Hypothalamus (tissue), 51 donors: ENCODE data around the gene NTMT1.
"Not testable (repeated sequence)": the region's sequence is repeated elsewhere in the genome, so short reads cannot be mapped to it uniquely, and the experiment has no call there.

Source experiments
- DNase-seq, 51 donors: peaks; one replicate each; lab custom pipeline; 2025; lab: John Stamatoyannopoulos, UW

NTMT1 gene

GRCh38 chr9:129649726-129650679 lies 24.0 kb downstream of the NTMT1 start:
- DNase-seq, result no peak

GRCh38 chr9:129650680-129651235 lies 24.8 kb downstream of the NTMT1 start:
- DNase-seq, result peak in 1 of 51 donors; percentile 18

GRCh38 chr9:129653823-129654553 lies 28.0 kb downstream of the NTMT1 start:
- no peak for DNase-seq

DNA sequence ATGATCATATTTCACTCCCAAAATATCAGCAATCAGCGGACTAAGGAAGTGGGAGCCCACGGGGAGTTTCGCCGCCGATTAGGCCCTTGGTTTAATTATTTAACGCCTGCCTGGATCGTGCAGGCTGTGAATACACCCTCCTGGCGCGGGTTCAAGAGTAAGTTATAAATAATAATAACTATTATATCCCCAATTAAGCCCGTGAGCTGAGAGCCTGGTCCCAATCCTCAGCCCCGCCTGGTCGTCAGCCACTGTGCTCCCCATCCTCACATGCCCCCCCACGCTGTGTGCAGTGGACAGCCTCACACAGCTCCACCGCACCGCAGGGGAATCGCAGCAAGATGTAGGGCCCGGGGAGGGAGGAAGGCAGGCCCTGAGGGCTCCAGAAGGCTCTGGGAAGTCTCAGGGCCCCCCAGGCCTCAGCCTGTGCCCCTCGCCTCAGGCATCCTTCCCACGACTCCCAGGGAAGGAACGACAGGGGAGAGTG lies 28.6 kb downstream of the NTMT1 start:
- no peak for DNase-seq

- no peak for DNase-seq
Observed at GRCh38 chr9:129655154-129655553, 29.2 kb downstream of the NTMT1 start.

DNA sequence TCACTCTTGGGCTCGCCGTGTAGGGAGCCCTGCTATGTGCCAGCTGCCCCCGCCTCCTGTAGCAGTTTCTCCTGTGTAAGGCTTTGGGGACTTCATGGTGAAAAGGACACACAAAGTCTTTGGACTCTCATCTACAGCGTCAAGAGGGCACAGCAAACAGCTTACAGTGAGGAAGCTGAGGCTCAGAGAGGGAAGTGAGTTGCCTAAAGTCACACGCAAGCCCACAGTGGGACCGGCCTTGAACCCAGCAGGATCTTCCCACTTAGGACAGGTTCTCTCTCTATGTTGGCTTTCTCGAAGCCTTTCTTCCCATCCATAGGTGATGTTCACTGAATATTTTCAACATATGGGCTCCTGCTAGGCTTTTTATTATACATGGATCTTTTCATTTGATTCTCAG lies 29.7 kb downstream of the NTMT1 start:
- DNase-seq, result no peak

GRCh38 chr9:129656795-129657390 lies 30.9 kb downstream of the NTMT1 start:
- no peak for DNase-seq

DNA sequence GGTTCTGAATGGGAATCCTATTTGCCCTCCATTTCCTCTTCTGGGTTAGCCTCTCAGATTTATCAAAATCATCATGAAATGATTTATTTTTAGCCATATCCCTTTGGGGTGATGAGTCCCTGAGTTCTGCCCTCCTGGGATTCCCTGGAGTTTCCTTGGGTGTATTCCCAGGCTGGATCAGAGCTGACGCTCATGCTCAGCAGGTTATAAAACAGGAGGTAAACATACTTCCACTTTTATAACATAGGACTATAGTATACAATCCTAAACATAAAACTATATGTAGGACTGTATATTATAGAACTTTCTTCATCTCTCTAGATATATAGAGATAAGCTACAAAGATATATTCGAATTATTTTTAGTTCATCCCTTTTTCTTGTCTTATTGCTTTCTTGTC lies 35.1 kb downstream of the NTMT1 start:
- no peak for DNase-seq

DNA sequence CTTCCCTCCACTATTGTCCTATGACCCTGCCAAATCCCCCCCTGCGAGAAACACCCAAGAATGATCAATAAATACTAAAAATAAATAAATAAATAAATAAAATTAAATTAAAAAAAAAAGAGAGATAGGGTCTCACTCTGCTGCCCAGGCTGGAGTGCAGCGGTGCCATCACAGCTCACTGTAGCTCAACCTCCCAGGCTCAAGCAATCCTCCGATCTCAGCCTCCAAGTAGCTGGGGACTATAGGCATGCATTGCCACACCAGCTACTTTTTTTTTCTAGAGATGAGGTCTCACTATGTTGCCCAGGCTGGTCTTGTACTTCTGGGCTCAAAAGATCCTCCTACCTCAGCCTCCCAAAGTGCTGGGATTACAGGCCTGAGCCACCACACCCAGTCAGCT lies 36.3 kb downstream of the NTMT1 start:
- DNase-seq, result not testable (repeated sequence)

DNA sequence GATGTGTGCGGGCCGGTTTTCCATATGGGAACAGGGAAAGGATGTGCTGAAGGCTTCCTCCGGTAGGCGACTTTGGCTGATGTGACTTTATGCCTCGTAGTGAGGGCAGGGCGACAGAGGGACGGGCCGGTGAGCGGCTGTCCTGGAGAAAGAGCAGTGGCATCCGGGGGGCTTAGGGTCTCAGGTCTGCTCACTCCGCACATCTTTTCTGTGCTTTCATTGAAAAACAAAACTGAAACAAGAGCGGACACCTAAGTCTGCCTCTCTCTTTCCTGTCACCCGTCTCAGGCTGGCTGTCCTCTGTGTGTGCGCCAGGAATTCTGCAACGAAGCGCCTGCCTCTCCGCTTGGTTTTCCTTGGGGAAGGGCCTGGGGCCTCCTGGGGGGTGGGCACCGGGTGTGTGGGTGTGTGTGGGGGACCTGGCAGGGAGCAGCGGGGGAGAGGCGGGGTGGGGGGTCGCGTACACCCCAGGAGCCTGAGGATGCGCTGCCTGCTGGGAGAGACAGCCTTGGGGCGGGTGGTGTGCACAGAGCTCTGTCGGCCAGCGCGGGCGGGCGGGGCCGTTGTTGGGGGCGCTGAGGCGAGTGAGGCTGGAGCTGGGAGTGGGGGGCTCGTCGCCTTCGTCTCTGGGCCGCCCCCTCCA lies 38.9 kb downstream of the NTMT1 start:
- no peak for DNase-seq

DNA sequence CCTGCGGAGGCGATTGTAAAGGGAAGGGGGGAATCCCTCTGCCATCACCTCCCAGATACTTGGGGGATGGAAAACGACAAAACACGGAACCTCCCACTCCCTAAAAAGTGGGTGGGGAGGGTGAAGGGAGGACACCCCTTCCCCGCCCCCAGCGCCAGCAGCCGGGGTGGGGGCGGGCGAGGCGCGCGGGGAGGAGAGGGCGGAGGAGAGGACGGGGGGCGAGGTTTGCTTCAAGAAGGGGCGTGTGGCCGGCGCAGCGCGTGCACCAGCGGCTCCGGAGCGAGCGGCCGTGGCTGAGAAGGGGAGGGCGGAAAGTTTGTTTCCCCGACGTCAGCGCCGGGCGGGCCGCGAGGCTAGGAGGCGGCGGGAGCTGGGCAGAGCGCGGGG lies 39.4 kb downstream of the NTMT1 start, which contains the start of gene PRRX2:
Gene PRRX2 (plus strand): TSS at position 259 of the 387 bp plus-strand sequence. CDS start 221 bp downstream, outside the sequence.
- no peak for DNase-seq

DNA sequence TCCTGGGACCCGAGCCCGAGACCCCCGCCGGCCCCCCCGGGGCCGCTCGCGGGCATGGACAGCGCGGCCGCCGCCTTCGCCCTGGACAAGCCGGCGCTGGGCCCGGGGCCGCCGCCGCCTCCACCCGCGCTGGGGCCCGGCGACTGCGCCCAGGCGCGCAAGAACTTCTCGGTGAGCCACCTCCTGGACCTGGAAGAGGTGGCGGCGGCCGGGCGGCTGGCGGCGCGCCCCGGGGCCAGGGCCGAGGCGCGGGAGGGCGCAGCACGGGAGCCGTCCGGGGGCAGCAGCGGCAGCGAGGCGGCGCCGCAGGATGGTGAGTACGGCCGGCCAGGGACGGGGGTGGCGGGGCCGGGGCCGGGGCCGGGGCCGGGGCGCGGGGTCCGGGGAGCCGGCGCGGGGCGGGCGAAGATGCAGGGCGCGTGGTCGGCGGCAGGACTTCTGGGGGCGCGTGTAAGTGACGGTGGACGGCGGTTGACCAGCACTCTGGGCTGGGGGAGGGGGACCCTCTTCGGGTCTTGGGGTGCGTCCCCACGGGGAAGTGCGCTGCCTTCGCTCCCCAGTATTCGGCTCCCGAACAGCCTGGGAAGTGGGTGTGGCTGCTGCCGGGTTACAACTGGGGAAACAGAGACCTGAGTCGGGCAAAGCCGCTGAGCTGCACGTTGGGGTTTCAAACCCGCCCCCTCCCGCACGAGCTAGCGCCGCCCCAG lies 40.0 kb downstream of the NTMT1 start:
- no peak for DNase-seq

DNA sequence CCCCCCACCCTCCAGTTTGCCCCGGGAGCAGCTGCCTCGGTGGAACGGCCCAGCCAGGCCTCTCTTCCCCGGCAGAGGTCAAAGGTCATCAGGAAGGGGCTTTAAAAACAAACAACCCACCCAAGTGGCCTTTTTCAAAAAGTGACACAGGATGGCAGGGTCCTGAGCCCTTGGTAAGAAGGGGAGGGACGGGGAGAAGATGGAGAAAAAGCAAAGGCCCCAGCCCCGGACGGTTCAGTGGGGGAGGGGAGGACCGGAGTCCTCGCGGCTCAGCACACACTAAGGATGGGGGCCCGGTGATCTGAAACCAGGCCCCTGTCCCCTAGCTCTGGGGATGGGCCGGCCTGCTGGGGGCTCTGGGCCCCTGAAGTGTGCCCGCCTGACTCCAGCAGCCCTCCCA lies 40.6 kb downstream of the NTMT1 start:
- DNase-seq, result no peak

DNA sequence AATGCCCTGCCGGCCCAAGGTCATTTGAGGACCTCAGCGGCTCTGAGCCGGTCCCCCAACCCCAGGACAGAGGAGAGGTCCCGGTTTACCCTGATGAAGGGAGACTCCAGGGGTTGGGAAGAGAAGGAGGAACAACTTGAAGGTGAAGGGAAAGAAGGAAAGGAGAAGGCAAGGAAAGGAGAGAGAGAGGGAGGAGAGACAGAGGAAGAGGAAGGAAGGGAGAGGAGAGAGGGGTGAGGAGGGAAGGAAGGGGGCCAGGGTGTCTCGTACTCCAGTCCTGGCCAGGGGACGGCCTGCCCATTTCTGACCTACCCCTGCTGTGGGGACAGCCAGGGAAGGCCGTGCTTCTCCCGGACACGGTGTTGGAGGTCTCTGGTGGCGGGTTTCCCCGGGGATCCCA lies 41.4 kb downstream of the NTMT1 start:
- no peak for DNase-seq

GRCh38 chr9:129667850-129668249 lies 41.9 kb downstream of the NTMT1 start:
- no peak for DNase-seq

GRCh38 chr9:129669141-129669718 lies 43.3 kb downstream of the NTMT1 start:
- DNase-seq, result no peak

DNA sequence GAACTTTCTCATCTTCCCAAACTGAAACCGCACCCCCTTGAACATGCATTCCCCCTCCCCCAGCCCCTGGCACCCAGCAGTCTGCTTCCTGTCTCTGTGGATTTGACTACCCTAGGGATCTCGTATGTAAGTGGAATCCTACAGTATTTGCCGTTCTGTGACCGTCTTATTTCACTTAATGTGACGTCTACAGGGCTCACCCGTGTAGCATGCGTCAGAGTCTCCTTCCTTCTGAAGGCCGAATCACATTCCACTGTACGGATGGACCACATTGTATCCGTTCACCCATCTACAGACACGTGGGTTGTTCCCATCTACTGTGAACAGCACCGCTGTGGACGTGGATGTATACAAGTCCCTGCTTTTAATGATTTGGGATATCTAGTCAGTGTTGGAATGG lies 44.0 kb downstream of the NTMT1 start:
- no peak for DNase-seq

DNA sequence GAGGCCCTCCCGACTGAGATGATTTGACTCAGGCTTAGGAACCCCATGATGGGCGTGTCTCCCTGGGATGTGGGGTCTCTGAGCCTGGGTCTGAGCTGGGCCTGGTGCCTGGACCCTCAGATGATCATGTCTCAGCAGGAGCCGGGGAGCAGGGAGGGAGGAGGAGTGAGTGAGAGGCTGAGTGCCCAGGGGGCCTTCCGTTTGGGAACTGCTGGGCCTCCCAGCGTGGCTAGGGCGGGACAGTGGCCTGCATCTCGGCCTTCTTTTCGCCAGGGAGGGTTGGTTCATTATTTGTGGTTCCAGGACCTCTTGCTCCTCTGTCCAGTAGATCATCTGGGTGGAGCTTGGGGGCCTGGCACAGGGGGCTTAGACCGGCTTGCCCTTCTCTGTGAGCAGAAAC lies 45.1 kb downstream of the NTMT1 start:
- DNase-seq, result no peak

- DNase-seq, result no peak
Observed at GRCh38 chr9:129671519-129671918, 45.6 kb downstream of the NTMT1 start.
